ENCODE results near the gene PLA2G3.

PLA2G3 gene

DNA sequence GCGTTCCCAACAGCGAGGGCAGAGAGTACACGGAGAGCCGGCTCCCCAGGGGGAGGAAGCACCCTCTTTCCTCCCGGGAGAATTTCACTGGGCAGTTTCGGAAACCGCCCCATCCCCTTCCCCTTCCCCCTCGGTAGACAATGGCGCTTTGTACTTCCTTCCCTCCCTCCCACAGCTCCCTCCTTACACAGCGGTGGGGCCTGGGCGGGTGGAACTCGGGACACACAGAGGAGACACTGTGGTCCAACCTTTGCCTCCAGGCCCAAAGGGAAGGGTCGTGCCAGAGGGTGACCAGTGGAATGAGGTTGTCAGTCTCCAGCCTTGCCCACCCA, 54.8 kb downstream of the PLA2G3 start:
- no peaks in the 10 kb centered on the region for H3K9me3 ChIP-seq (ENCODE audit: severe bottlenecking)
- TF ChIP-seq, protein P1, sequence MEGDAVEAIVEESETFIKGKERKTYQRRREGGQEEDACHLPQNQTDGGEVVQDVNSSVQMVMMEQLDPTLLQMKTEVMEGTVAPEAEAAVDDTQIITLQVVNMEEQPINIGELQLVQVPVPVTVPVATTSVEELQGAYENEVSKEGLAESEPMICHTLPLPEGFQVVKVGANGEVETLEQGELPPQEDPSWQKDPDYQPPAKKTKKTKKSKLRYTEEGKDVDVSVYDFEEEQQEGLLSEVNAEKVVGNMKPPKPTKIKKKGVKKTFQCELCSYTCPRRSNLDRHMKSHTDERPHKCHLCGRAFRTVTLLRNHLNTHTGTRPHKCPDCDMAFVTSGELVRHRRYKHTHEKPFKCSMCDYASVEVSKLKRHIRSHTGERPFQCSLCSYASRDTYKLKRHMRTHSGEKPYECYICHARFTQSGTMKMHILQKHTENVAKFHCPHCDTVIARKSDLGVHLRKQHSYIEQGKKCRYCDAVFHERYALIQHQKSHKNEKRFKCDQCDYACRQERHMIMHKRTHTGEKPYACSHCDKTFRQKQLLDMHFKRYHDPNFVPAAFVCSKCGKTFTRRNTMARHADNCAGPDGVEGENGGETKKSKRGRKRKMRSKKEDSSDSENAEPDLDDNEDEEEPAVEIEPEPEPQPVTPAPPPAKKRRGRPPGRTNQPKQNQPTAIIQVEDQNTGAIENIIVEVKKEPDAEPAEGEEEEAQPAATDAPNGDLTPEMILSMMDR (IDR thresholded peaks at IDR 0.05; ENCODE audit: low read depth, low read length): no peak
- H3K4me3 ChIP-seq (ENCODE audit: low read depth, low read length): peak overlapping the region; percentile 64
- H3K36me3 ChIP-seq: peaks cover 21% of the 10 kb centered on the region
- peak overlapping the region; percentile 85 for H3K27ac ChIP-seq
- no peak for DNase-seq
- no peaks in the 10 kb centered on the region for H3K27me3 ChIP-seq (ENCODE audit: insufficient read depth, low read depth, severe bottlenecking)

DNA sequence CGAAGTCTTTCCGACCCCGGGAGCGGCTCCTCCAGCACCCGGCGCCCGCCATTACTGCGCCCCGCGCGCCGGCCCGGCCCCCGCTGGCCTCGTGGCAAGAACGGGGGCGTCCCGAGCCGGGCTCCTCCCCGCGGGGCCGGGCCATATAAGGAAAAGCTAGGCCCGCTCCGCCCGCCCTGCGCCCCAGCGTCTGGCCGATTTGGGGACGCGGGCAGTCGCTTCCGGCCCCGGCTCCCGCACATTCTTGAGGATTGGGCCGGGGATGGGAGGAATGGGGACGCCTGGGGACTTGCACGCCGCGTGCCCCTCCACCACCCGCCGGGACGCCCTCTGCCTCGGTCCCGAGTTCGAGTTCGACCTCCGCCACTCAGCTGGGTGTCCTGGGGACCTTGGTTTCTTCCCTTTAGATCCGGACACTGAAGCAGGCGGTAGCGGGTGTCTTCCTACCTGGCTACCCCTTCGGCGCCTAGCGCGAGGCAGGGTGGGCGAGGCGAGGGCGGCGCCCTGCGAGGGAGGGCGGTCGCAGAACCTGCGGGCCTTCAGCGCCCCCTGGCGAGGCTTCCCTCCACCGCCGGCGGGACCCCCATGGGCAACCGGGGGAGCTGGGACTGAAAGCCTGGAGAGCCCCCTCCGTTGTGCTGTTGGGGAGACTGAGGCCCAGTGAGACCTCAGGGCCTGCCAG, 55.4 kb downstream of the PLA2G3 start:
- no peaks in the 10 kb centered on the region for H3K27me3 ChIP-seq (ENCODE audit: insufficient read depth, low read depth, severe bottlenecking)
- peak overlapping the region; percentile 85 for H3K27ac ChIP-seq
- peak; percentile 82 for DNase-seq
- H3K4me3 ChIP-seq (ENCODE audit: low read depth, low read length): peak overlapping the region; percentile 64
- peaks cover 21% of the 10 kb centered on the region for H3K36me3 ChIP-seq
- TF ChIP-seq, protein P1 (IDR thresholded peaks at IDR 0.05; ENCODE audit: low read depth, low read length): peak; percentile 84
- no peaks in the 10 kb centered on the region for H3K9me3 ChIP-seq (ENCODE audit: severe bottlenecking)
